HG03521 (cell line): ENCODE results near the gene USP10.

Experiments used
- ATAC-seq: cut with Tn5 transposase; IDR thresholded peaks from one replicate; pipeline ENCODE4 v1.9.1; 2021; ENCODE audit warnings: mild to moderate bottlenecking, moderate library complexity; ENCODE audit not compliant: unreplicated experiment

The USP10 gene

GRCh38 chr16:84768061-84768807 lies 68.4 kb downstream of the USP10 start:
- ATAC-seq = no peak

GRCh38 chr16:84768808-84769197 lies 69.0 kb downstream of the USP10 start:
- ATAC-seq = no peak

- no peak for ATAC-seq
These were observed 69.6 kb downstream of the USP10 start for GRCh38 chr16:84769416-84769815.

- ATAC-seq = no peak
These were observed 73.5 kb downstream of the USP10 start for GRCh38 chr16:84773312-84773711.

DNA sequence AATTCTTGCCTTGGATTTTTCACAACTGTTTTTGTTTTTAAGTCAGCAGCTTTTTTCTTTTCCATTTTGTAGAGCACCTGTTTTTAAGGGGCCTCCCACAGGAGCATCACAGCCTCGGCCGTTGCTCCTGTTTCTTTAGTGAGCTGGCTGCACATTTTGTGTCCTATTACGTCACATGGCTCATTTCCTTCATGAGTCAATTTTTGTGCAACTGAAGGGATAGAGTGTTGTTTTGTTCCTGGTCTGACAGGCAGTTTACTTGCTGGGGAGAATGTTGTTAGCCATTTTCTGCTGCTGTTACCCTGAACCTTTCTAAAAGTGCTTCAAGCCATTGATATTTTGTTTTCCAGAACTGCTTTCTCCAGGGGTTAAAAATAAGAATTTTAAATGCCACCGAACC lies 75.0 kb downstream of the USP10 start:
- no peak for ATAC-seq

- ATAC-seq = no peak
These were observed 75.5 kb downstream of the USP10 start for GRCh38 chr16:84775262-84775810.

- no peak for ATAC-seq
These were observed 77.6 kb downstream of the USP10 start for GRCh38 chr16:84777435-84777834.

GRCh38 chr16:84778720-84779119 lies 78.9 kb downstream of the USP10 start:
- ATAC-seq = no peak

DNA sequence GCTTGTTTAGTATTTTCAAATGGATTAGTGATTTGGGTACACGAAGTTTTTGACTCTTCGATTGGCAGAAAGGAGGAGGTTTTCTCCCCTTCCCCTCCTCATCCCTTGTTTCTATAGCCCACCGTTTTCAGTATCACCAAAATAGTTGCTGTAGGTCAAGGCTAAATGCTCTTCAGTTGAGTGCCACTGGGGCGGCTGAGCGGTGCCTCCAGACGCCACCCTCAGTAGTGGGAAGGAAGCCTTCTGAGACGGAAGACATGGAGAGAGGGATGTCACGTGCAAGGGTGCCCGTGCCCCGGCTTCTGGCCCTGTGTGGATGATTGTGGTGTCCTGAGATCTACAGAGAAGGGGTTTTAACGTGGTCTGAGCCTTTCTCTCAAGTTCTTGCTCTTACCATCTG lies 80.3 kb downstream of the USP10 start:
- no peak for ATAC-seq

GRCh38 chr16:84780544-84781376 lies 81.0 kb downstream of the USP10 start:
- no peak for ATAC-seq

DNA sequence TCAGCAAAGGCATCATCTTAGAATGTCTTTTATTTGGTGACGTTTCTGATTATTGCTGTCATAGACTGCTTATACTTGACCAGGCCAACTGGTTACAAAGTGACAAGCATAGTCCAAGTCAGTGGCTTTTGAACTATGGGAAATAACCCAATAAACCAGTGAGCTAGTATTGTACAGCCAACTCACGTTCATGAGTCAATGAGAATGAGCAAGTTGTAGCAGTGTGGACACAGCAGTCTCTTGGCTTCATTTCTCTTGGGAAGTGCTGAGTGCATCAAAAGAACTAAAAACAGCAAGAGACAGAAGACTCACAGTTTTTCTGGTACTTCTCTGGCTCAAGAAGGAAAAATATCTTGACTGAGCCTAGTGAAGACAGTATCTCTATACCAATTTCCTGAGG lies 83.0 kb downstream of the USP10 start:
- no peak for ATAC-seq

DNA sequence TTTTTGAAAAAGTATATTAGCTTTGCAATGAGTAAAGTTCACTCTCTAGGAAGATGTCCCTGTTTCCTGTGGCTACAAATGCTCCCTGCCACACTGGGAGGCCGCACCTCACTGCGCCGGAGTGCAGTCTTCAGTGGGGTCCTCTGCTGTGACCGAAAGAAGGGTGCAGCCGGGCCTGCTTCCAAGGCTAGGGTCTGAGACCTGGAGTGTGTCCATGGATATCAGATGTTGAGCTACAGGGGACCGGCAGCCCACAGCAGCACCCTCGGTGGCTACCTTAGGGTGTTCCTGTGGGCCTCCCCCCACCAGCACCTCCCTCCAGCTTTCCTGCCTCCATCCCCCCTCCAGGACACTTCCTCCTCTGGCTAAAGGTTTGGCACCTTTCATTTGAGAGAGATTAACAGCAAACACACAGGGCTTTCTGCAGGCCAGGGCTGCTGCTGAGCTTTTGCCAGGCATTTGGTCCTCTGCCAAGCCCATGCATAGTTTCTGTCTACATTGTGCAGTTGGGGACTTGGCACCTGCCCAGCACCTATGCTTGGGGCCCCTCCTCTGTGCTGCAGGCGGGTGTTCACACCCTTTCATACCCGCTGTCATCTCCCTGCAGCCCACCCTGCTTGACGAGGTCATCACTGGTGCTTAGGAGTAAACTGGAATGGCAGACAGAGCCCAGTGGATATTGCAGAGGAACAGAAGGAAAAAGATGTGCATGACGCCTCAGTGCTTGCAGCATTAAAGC lies 86.2 kb downstream of the USP10 start:
- ATAC-seq = no peak

GRCh38 chr16:84786605-84787262 lies 86.9 kb downstream of the USP10 start:
- no peak for ATAC-seq

DNA sequence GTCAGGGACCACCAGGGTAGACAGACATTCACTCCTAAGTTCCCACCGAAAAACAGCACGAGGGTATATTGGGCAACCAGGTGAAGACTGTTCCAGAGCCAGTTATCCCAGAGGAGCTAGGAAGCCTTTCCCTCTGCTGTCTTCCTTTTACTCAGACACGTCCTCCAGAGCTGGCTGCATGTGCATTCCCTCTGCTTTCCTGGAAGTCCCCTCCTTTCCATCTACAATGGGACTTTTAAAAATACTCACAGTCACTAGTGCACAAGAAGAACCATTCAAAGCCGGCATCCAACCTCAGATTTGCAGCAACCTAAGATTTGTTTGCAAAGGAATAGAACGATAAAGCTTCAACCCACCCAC lies 87.4 kb downstream of the USP10 start:
- ATAC-seq = no peak

GRCh38 chr16:84788920-84789391 lies 89.2 kb downstream of the USP10 start:
- no peak for ATAC-seq

GRCh38 chr16:84789431-84789830 lies 89.6 kb downstream of the USP10 start:
- ATAC-seq = no peak

DNA sequence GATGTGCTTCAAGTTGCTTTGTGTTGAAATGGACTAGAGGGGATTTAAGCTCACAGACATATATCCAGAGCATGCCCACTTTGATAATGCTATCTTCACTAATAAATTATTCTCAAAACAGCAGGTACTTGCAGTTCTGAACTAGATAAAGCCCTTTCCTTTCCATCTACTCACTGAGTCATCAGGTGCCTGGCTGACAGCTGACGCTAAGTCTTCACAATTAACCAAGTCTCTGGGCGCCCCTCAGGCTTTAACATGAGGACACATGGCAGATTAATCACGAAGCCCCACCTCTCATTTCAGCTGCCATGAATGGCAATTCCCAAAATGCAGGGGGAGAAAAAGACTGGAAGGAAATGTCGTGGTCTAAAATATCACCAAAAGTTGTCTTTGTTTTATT lies 90.5 kb downstream of the USP10 start:
- ATAC-seq = no peak

DNA sequence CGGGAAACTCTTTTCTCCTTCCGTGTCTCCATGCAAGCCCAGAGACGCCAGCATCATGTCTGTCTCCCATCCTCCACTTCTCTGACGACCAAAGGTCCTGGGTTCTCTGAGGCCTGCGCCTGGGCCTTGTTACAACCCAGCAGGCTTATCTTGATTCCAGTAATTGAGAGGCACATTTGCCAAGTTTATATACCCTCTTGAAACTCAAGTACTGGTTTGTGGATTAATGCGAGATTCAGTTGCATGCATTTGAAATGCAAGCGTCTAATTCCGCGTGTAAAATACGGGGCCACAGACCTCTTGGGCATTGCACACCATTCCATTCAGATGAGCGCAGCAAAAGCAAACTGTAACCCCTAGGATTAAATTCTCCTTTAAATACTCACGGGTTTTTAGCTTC lies 91.3 kb downstream of the USP10 start:
- no peak for ATAC-seq

GRCh38 chr16:84791501-84791900 lies 91.7 kb downstream of the USP10 start:
- ATAC-seq = no peak

DNA sequence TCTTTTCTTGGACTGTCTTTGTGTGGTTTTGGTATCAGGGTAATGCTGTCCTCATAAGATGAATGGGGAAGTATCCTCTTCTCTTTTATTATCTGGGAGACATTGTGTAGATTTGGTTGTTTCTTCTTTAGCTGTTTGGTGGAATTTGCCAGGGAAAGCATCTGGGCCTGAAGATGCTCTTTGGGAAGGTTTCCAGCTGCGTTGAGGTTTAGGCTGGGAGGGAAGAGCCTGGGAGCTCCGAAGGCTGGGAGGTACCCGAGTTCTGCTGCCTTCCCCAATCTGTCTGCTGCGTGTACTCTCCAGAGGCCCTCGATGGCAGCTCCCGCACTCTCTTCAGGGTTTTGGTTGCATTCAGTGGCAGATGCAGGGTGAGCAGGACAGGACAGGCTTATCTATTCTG lies 94.4 kb downstream of the USP10 start:
- no peak for ATAC-seq

DNA sequence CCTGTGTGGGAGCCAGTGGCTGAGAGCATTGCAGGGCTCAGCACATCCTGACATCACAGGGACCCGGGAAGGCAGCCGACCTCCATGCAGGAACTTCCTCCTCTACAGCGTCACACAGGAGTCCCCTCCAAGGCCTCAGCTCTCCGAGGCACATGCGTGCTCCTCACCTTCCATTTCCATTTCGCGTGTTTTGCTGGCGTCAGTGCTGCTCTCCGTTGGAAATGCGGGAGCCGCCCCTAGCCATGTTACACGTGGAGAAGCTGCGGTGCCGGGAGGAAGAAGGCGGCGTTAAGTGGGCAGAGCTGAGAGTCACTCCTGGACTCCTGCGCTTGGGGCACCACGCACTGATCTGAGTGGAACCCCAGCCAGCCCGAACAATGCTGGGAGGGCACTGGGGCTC lies 94.8 kb downstream of the USP10 start:
- ATAC-seq = no peak
